Fibroblast of lung (primary cell): ENCODE measurements around the gene DNAJC27. TPM values are rescaled to one million over a fixed set of nuclear protein-coding genes. Genes with fewer than 3 reads are reported as not detected.

ENCODE experiments used
- DNase-seq, 2 donors: peaks; one replicate each; pipeline versions ENCODE4 v3.0.0 to v3.0.0-alpha.2; 2010; ENCODE audit warnings: low read depth in 2 of 2
- H2AFZ ChIP-seq: 2 replicates; pipeline ENCODE4 v1.5.1; 2012; ENCODE audit warnings: low read length, control low read depth, inconsistent platforms
- H3K27ac ChIP-seq: 2 replicates; pipeline ENCODE4 v1.5.1; 2011; ENCODE audit warnings: low read length, control low read depth; ENCODE audit not compliant: insufficient read depth
- H3K27me3 ChIP-seq: 2 replicates; pipeline ENCODE4 v1.5.1; 2011; ENCODE audit warnings: mild to moderate bottlenecking, low read length; ENCODE audit not compliant: control insufficient read depth, insufficient read depth
- H3K36me3 ChIP-seq: 2 replicates; pipeline ENCODE4 v1.5.1; 2011; ENCODE audit warnings: low read length; ENCODE audit not compliant: control insufficient read depth, insufficient read depth
- H3K4me1 ChIP-seq: 2 replicates; pipeline ENCODE4 v1.5.1; 2011; ENCODE audit warnings: low read length; ENCODE audit not compliant: control insufficient read depth, insufficient read depth; ENCODE audit errors: extremely low read depth
- H3K4me2 ChIP-seq: 2 replicates; pipeline ENCODE4 v1.5.1; 2011; ENCODE audit warnings: low read length, control low read depth; ENCODE audit not compliant: insufficient read depth; ENCODE audit errors: extremely low read depth
- H3K4me3 ChIP-seq, 4 experiments: fragments of 200-600 bp in 1 of 4; sonication (generic) in 1 of 4; replicated peaks in 1 of 4; 2 replicates each; pipeline ENCODE4 v1.5.1; 2011 to 2016; ENCODE audit warnings: low read length in 4 of 4, low read depth in 3 of 4, mild to moderate bottlenecking in 3 of 4, control low read depth in 2 of 4, inconsistent platforms in 1 of 4, mixed read lengths in 1 of 4; ENCODE audit not compliant: insufficient read depth in 1 of 4; ENCODE audit errors: control extremely low read depth in 1 of 4
- H3K79me2 ChIP-seq: 2 replicates; pipeline ENCODE4 v1.5.1; 2012; ENCODE audit warnings: mild to moderate bottlenecking, low read length, inconsistent platforms; ENCODE audit not compliant: control insufficient read depth, insufficient read depth
- H3K9ac ChIP-seq: 2 replicates; pipeline ENCODE4 v1.5.1; 2011; ENCODE audit warnings: mild to moderate bottlenecking, low read length, control low read depth; ENCODE audit not compliant: insufficient read depth
- H3K9me3 ChIP-seq: 2 replicates; pipeline ENCODE4 v1.5.1; 2012; ENCODE audit warnings: low read depth, low read length; ENCODE audit not compliant: control insufficient read depth, insufficient read depth
- H4K20me1 ChIP-seq: 2 replicates; pipeline ENCODE4 v1.5.1; 2011; ENCODE audit warnings: low read length; ENCODE audit not compliant: control insufficient read depth, insufficient read depth; ENCODE audit errors: extremely low read depth
- CTCF ChIP-seq, 2 donors: IDR thresholded peaks in 1 of 2; conservative IDR thresholded peaks in 1 of 2; 1 replicate in 1 of 2; 2 replicates in 1 of 2; pipeline ENCODE4 v1.5.1; 2011 to 2012; ENCODE audit warnings: low read length in 2 of 2, control low read depth in 1 of 2, inconsistent platforms in 1 of 2, low read depth in 1 of 2, mild to moderate bottlenecking in 1 of 2
- EZH2 ChIP-seq: IDR thresholded peaks from 2 replicates; pipeline ENCODE4 v1.5.1; 2012; ENCODE audit warnings: low read length, control low read depth, mild to moderate bottlenecking; ENCODE audit errors: missing control alignments
- polyA plus RNA-seq, 2 donors: library from polyadenylated mRNA; depleted of rRNA in 1 of 2; stranded (reverse) in 1 of 2; unstranded in 1 of 2; fragments of >200 nt; gene quantifications; 2 replicates each; pipeline ENCODE4 v1.2.1, GENCODE V29; 2011 to 2012; ENCODE audit warnings: missing spikeins in 1 of 2
- total RNA-seq: library from RNA; depleted of rRNA; stranded (reverse); fragments of >200 nt; gene quantifications from 2 replicates; pipeline ENCODE4 v1.2.1, GENCODE V29; 2014

The DNAJC27 gene
- total and polyA plus RNA-seq, 2 donors (not counting 1 experiment from before 2014, with no cell fraction given) = 5.0 to 7.3 TPM

GRCh38 chr2:24899361-24899910 is 72.3 kb downstream of the DNAJC27 start:
- no peaks in the 10 kb centered on the region for H4K20me1 ChIP-seq
- no peaks in the 10 kb centered on the region for H3K9me3 ChIP-seq
- TF ChIP-seq EZH2 (no peak), CTCF (conservative IDR thresholded peaks at IDR 0.05 in 1 of 2, IDR thresholded peaks at IDR 0.05 in 1 of 2; ENCODE audit: low read depth in 1 of 2, low read length in 2 of 2) (no peak)
- no peak overlapping the region for H3K27ac ChIP-seq
- H3K4me2 ChIP-seq = no peak overlapping the region
- H3K36me3 ChIP-seq = no peaks in the 10 kb centered on the region
- no peak overlapping the region for H3K9ac ChIP-seq
- no peak overlapping the region for H3K4me3 ChIP-seq
- no peaks in the 10 kb centered on the region for H3K27me3 ChIP-seq
- DNase-seq = no peak
- H2AFZ ChIP-seq = no peak overlapping the region
- peaks cover 3% of the 10 kb centered on the region for H3K4me1 ChIP-seq
- H3K79me2 ChIP-seq = no peaks in the 10 kb centered on the region

- TF ChIP-seq EZH2 (no peak), CTCF (conservative IDR thresholded peaks at IDR 0.05 in 1 of 2, IDR thresholded peaks at IDR 0.05 in 1 of 2; ENCODE audit: low read depth in 1 of 2, low read length in 2 of 2) (no peak)
- no peak for DNase-seq
- peaks cover 3% of the 10 kb centered on the region for H3K4me1 ChIP-seq
- no peaks in the 10 kb centered on the region for H3K79me2 ChIP-seq
- no peaks in the 10 kb centered on the region for H3K36me3 ChIP-seq
- H4K20me1 ChIP-seq = no peaks in the 10 kb centered on the region
- H3K9ac ChIP-seq = no peak overlapping the region
- H3K27me3 ChIP-seq = no peaks in the 10 kb centered on the region
- H2AFZ ChIP-seq = no peak overlapping the region
- H3K9me3 ChIP-seq = no peaks in the 10 kb centered on the region
- no peak overlapping the region for H3K4me3 ChIP-seq
- no peak overlapping the region for H3K4me2 ChIP-seq
- no peak overlapping the region for H3K27ac ChIP-seq
These were observed 73.3 kb downstream of the DNAJC27 start for GRCh38 chr2:24898122-24899109.

DNA sequence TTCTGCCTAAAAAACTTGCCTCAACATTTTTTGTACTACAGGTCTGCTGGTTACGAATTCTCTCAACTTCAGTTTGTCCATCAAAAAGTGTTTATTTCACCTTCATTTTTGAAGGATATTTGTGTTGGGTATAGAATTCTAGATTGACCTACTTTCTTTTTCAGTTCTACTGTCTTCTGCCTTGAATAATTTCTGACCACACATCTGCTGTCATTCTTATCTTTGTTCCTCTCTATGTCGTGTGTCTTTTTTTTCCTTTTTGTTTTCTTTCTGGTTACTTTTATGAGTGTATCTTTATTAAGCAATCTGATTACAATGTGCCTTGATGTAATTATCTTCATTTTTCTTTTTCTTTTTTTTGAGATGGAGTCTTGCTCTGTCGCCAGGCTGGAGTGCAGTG is 77.0 kb downstream of the DNAJC27 start:
- TF ChIP-seq EZH2 (no peak), CTCF (conservative IDR thresholded peaks at IDR 0.05 in 1 of 2, IDR thresholded peaks at IDR 0.05 in 1 of 2; ENCODE audit: low read depth in 1 of 2, low read length in 2 of 2) (no peak)
- no peak for DNase-seq
- Histone ChIP-seq H3K4me1 (peaks cover 3% of the 10 kb centered on the region), H3K9me3 (no peaks in the 10 kb centered on the region), H4K20me1 (no peaks in the 10 kb centered on the region), H3K9ac (no peak overlapping the region), H3K27me3 (no peaks in the 10 kb centered on the region), H3K36me3 (no peaks in the 10 kb centered on the region), H3K4me2 (no peak overlapping the region), H3K79me2 (no peaks in the 10 kb centered on the region), H2AFZ (no peak overlapping the region), H3K27ac (no peak overlapping the region), H3K4me3 (no peak overlapping the region)
